Body of pancreas (tissue), 4 donors: Measurements from ENCODE around the gene C9orf43.

Experiments
- POLR2A ChIP-seq, 3 donors: fragments of 450-650 bp; IDR thresholded peaks; one replicate each; pipeline ENCODE4 v1.6.1; 2016; ENCODE audit warnings: antibody characterized with exemption in 3 of 3, mild to moderate bottlenecking in 2 of 3
- TF ChIP-seq, protein P1 (sequence below), 7 experiments: fragments of 450-650 bp in 4 of 7; fragments of 200-600 bp in 3 of 7; sonication (generic) in 3 of 7; IDR thresholded peaks; one replicate each; pipeline ENCODE4 v1.5.1; 2016 to 2019; ENCODE audit warnings: antibody characterized with exemption in 7 of 7

DNA sequence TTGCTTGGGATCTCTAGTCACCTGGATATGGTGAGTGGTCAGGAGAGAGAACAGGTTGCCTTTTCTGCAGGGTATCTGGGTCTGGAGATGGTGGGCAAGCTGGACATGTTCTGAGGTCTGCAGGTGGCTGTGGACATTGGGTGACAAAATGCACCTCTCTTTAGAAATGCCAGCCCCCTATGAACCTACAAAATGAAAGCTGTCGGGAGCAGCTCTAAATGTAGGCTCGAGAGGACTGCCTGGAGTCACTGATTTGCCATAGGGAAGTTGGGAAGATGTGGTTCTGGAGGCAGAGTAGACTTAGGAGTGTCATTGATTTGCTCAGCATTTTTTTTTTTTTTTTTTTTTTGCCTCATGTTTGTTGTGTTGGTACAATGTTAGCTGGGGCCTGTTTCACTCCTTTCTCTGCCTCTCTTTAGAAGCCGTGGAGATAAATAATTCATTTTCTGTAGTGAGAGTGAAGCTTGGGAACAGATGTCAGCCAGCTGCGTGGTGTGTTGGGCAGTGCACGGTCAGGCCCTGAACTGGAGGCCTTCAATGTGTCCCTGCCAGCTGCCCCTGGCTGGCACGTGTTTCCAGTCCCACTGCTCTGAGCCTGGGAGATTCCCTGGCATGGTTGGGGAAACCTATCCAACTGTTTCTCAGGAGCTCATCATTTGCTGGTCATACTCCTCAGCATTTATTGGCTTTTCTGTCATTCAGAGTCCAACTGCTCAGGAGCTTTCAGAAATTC, 58.3 kb downstream of the C9orf43 start:
- no peak for TF ChIP-seq POLR2A (IDR thresholded peaks at IDR 0.05)
- TF ChIP-seq, protein P1, sequence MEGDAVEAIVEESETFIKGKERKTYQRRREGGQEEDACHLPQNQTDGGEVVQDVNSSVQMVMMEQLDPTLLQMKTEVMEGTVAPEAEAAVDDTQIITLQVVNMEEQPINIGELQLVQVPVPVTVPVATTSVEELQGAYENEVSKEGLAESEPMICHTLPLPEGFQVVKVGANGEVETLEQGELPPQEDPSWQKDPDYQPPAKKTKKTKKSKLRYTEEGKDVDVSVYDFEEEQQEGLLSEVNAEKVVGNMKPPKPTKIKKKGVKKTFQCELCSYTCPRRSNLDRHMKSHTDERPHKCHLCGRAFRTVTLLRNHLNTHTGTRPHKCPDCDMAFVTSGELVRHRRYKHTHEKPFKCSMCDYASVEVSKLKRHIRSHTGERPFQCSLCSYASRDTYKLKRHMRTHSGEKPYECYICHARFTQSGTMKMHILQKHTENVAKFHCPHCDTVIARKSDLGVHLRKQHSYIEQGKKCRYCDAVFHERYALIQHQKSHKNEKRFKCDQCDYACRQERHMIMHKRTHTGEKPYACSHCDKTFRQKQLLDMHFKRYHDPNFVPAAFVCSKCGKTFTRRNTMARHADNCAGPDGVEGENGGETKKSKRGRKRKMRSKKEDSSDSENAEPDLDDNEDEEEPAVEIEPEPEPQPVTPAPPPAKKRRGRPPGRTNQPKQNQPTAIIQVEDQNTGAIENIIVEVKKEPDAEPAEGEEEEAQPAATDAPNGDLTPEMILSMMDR (IDR thresholded peaks at IDR 0.05) = no peak
